NCI-H774 (cell line): ENCODE measurements around the gene ATP2C2.
"Not testable (repeated sequence)": the region's sequence is repeated elsewhere in the genome, so short reads cannot be mapped to it uniquely, and the experiment has no call there.

Experiments
- DNase-seq: peaks from one replicate; lab custom pipeline; 2025; lab: John Stamatoyannopoulos, UW

The ATP2C2 gene

DNA sequence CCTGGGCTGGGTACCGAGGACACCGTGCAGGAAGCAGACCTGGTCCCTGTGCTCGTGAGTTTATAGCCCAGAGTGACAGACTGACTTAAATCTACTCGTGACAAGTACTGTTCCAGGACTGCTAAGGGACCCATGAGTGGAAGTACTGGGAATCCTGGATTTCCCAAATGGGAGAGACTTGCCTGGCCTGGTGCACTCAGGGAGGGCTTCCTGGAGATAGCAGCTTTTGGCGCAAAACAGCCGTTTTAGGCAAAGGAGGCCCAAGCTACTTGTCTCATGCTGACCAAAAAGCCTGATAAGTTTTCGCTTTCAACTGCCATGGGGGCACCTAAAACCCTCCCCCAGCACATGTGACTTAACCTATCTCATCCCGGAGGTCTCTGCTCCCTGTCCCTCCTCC is 51.4 kb downstream of the ATP2C2 start:
- no peak for DNase-seq

DNA sequence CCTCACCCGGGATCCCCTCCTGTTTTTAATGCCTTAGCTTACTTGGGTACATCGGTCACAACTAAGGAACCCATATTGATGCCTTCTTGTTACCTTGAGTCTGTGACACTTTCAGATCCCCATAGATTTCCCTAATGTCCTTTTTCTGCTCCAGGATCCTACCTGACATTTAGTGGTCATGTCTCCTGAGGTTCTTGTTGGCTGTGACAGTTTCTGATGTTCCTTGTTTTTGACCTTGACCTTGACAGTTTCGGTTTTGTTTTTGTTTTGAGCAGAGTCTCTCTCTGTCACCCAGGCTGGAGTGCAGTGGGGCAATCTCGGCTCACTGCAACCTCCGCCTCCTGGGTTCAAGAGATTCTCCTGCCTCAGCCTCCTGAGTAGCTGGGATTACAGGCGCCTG is 52.2 kb downstream of the ATP2C2 start:
- DNase-seq, result not testable (repeated sequence)

DNA sequence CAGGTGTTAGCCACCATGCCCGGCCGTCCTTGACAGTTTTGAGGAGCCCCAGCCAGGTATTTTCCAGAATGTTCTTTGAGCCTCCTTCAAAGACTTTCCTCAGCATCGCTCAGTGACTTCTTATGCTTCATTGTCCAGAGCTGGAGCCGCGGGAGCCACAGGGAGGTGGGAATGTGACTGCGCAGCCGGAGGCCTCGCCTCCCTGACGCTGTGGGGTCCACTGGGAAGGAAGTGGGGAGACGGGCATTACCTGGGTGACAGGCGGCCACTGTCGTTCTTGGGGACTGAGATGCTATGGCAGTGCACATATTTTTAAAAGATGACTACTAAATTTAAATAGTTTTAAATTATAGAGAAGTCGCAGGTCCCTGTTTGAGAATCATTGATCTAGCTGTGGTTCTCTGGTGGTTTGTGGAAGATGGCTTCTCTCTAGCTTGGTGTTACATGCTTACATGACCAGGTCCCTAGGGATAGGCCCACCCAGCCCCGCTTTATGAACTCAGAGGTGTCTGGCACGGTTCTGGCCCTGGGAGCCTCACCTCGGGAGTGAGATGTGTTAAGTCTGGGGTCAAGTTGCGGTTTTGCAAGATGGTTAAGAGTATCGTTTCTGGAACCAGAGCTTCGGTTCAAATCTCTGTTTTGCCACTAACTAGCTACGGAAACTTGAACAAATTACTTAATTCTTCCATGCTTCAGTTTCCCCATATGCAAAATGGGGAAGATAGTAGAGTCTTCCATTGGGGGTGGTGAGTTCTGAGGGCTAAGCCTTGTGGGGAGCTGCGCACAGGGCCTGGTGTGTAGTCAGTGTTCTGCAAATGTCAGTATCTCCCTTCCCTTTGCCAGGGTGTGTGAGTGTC is 53.0 kb downstream of the ATP2C2 start:
- no peak for DNase-seq

DNA sequence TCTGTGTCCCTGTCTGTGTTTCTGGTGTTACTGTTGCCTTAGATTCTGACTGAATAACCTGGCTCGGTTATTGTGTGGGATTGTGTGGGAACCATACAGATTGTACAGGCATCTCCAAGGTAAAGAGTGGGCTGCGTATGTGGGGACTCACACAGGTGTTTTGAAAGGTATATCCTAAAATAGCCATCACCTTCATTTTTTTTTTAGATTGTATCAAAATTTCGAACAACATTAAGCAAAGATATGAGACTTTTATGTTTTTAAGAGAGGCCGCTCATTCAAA is 53.5 kb downstream of the ATP2C2 start:
- DNase-seq, result no peak

DNA sequence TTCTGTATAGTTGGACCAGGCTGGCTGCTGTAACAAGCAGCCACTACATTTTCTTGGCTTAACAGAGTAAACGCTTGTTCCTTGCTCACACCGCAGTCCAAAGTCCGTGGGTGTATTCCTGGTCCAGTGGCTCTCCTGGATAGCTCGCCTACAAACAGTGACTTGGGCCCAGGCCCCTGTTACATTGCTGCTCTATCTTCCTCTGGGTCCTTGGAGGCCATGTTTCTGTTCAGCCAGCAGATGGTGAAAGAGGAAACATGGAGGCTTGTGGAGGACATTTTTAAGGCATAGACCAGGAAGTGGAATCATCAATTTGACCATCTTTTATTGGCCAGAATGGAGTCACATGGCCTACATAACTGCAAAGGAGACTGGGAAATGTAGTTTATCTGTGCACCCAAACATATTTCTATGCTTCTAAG is 55.1 kb downstream of the ATP2C2 start:
- no peak for DNase-seq

DNA sequence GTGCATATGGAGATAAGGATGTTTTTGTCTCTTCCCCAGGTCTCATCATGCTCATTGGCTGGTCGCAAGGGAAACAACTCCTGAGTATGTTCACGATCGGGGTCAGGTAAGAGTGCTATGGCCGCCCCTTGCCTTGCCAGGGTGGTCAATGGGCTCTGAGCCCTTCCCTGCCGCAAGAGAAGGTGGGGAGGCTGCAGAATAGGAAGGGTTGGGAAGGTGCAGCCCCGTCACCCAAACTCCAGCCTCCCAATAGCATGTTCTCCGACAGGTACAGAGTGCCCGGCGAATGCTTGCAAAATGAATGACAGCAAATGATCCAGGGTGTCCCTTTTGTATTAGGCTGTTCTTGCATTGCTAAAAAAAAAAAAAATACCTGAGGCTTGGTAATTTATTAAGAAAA is 57.4 kb downstream of the ATP2C2 start:
- DNase-seq, result no peak

DNA sequence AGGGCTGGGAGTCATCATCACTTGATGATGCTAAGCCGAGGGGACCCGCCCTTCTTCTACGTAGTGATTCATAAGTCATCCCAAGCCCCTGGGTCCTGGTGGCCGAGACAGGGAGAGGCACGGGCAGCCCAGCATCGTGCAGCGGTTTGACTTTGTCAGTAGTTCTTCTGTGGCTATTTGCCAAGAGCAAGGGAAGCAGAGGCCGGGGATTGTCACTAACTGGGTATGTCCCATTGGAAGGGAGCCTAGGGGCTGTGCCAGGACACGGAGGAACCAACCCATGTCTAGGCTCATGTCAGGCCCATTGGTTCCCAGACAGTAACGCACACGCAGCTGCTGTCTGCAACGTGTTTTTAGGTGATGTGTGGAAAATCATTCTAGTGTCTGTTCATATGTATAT is 58.5 kb downstream of the ATP2C2 start:
- DNase-seq, result no peak

DNA sequence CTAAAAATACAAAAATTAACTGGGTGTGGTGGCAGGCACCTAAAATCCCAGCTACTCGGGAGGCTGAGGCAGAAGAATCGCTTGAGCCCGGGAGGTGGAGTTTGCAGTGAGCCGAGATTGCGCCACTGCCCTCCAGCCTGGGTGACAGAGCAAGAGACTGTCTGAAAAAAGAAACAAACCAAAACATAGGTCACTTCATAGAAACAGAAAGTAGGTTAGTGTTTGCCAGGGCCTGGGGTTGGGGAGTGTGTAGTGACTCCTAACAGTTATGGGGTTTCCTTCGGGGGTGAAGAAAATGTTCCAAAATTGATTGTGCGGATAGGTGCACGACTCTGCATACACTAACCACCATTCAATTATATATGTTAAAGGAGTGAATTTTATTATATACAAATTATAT is 59.2 kb downstream of the ATP2C2 start:
- DNase-seq, result no peak

DNA sequence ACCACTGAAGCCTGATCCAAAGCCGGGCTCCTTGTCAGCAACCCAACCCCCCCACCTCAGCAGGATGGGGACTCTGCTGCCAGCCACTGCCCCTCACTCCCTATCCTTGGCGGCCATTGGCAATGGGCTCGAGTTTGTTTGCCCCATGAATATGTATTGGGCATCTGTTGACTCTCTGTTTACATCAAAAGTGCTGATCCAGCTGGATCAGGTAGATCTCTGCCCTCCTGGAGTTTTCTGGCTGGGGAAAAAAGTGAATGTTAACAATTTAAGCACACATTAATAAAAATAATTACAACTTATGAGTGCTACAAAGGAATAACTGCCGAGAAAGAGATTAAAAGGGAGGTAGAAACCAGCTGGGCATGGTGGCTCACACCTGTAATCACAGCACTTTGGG is 62.5 kb downstream of the ATP2C2 start:
- DNase-seq, result no peak

DNA sequence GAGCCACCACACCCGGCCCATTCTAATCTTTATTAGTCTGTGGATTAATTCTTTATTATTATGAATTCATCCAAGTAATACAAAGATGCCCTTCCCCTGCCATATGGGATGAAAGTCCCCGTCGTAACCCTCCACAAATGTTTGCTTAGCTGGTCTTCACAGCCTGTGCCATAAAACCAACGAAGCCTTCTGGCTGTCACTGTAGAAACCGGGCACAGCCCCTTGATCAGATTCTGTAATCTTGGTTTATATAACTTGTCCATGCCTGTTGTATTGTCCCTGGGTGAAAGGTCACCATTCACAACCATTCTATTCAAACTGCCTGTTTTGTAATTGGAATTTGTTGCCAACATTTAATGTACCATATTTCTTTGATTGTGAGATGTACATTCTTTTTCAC is 66.5 kb downstream of the ATP2C2 start:
- no peak for DNase-seq

DNA sequence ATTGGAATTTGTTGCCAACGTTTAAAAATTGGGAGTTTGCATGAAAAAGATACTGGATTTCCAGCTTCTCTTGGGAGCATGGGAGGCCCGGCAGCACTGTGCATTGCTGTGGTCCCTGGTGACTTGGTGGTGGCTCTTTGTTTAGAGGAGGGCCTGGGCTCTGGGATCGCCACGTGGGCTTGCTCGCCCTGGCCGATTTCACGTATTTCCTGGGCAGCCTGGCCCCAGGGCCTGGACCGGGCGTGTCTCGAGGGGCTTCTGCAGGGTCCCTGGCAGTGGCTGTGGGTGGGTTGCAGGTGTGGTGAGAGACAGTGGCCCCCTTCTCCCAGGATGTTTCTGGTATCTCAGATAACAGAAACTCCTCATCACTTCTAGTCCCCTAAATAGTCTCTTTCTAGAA is 67.9 kb downstream of the ATP2C2 start:
- no peak for DNase-seq

DNA sequence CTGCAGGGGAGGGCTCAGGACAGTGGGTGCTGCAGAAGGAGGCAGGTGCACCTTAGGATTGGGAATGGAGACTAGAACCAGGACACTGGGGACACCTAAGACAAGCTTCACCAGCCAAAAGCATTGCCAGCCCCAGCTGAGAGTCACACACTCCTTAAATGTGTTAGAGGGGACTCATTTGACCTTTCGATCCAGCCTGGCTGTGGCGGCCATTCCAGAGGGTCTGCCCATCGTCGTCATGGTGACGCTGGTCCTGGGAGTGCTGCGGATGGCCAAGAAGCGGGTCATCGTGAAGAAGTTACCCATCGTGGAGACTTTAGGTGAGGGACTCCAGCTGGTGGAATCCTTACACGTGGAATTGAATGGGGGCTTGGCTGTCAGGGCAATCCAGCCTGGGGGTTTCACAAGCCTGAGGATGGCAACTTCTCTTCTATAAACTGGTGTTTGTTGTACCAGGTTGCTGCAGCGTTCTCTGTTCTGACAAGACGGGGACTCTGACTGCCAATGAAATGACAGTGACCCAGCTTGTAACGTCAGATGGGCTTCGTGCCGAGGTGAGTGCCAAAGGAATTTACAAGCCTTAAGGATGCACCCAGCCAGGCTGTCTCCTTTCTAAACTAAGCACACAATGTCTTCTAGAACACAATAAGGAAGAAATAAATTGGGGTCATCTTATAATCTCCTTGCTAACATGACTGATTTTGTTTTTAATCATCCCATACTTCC is 70.8 kb downstream of the ATP2C2 start:
- no peak for DNase-seq

DNA sequence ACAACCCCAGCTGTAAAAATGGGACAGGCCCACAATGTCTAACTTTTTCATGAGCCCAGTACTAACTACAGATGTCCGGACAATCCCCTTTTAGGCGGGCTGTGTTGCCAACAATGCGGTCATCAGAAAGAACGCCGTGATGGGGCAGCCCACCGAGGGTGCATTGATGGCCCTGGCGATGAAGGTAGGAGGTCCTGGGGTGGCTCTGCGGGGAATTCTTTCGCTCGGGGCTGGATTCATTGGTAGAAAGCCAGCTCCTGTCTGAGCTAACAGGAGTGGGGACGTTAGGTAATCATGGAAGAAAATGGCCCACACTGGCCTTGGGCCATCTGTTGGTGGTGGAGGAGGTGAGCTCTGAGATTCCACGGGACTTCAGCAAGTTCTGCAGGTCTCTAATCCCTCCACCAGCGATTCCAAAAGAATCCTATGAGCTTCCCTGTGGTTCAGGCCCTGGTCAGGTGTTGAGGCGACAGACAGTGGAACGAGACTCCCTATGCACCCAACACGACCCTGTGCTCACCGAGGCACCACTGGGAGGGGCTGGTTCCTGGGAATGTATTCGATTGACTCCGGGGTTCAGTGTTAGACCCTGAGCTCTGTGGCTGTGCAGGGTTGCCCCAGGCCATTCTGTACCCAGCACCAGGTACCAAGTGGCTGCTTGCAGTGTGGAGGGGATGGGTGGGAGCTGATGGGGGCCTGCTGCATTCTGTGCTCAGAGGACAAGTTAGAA is 74.2 kb downstream of the ATP2C2 start:
- DNase-seq, result no peak

DNA sequence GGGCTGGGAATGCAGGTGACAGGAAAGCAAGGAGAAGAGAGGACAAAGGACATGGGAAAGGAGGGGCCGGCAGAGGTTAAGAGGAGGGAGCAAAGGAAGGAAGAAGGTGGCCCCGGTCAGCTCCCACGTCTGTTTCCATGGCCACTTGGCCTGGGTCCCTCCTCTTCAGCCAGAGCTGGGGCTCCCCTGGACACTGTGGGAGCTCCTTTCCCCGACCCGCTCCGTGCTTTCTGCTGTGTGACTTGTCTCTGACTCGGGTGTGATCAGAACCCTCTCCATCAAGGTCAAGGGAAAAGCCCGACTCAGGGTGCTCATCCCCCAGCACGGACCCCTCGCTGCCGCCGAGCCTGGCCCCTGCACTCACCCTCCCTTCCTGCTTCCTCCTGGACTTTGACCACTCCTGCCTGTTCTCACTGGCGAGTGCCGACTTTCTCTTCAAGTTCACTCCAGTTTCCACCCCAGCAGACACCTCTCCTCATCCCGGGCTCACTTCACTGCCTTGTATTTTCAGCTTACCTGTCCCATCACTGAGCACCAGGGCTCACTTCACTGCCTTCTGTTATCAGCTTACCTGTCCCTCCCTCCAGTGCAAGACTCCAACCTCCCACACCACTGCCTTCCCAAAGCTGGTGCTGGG is 74.9 kb downstream of the ATP2C2 start:
- DNase-seq, result no peak

DNA sequence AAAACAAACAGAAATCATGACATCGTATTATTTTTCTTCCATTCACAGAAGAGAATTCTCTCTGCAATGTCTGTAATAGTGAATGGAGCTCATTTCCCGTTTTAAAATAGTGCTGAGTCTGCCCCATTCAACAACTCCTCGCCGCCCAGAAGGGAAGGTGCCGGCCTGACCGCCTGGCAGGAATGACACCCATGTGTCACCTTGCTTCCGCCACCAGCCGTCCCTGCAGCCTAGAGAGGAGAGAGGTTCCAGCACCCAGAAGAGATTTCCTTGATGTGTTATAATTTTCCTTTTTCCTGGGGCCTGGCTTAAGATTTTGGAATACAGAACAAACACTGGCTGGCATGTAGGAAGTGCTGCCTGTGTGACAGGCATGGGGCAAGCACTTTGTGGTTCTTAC is 76.1 kb downstream of the ATP2C2 start:
- no peak for DNase-seq

DNA sequence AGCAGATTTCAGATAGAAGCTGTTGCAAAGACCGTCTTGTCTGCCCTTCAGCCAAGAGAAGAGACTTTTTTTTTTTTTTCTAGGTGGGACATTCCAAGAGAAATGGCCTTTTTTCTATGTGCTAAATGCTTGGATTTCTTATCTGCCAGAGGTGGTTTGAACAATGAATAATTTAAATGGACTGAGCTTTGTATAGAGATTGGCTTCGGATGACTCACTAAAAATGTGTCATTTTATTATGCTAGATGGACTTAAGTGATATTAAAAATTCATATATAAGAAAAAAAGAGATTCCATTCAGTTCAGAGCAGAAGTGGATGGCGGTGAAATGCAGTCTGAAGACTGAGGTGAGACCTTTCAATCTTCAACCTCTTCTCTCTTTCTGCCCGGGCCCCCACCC is 77.7 kb downstream of the ATP2C2 start:
- DNase-seq, result no peak

DNA sequence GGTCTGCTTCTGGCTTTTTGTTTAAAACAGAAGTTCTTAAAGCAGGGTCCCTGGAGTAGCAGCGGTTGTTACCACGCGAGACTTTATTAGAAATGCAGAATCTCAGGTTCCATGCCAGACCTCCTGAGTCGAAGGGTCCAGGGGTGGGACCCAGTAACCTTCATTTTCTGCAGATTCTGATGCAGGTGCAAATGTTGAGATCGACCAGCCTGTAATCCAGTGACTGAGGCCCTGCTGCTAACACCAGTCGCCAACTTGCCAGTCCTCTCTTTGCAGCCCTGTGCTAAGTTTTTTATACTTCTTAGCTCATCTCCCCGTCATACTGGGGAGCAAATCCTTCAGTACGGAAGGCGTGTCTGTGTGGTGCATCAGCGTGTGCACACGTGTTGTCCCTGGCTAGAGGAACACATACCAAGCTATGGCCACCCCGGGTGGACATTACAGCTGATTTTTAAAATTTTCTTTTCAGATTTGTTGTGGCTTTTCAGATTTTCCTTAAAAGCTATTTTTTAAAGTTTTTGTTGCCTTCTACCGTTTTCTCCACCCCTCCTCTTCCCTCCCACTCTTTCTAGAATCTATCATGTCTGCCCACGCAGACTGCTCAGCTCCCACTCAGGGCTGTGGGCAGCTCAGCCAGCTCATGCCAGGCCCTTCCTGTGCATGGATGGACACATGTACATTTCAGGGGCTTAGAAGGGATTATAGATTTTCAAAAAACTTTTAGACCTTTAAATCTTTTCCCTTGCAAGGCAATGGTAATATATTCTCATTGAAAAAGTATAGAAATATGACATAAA is 78.5 kb downstream of the ATP2C2 start:
- DNase-seq, result no peak

DNA sequence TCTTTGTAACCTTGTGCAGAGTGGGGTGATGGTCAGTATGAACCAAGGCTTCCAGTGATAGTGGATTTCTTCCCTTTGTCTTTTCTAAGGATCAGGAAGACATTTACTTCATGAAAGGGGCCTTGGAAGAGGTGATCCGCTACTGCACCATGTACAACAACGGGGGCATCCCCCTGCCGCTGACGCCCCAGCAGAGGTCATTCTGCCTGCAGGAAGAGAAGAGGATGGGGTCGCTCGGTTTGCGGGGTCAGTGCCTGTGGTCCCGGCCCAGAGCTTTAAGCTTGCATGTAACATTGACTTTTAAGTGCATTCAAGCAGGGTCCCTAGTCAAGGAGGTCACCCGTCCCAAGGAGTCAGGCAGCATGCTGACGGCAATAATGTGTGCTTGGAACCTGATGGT is 80.1 kb downstream of the ATP2C2 start:
- DNase-seq, result no peak

DNA sequence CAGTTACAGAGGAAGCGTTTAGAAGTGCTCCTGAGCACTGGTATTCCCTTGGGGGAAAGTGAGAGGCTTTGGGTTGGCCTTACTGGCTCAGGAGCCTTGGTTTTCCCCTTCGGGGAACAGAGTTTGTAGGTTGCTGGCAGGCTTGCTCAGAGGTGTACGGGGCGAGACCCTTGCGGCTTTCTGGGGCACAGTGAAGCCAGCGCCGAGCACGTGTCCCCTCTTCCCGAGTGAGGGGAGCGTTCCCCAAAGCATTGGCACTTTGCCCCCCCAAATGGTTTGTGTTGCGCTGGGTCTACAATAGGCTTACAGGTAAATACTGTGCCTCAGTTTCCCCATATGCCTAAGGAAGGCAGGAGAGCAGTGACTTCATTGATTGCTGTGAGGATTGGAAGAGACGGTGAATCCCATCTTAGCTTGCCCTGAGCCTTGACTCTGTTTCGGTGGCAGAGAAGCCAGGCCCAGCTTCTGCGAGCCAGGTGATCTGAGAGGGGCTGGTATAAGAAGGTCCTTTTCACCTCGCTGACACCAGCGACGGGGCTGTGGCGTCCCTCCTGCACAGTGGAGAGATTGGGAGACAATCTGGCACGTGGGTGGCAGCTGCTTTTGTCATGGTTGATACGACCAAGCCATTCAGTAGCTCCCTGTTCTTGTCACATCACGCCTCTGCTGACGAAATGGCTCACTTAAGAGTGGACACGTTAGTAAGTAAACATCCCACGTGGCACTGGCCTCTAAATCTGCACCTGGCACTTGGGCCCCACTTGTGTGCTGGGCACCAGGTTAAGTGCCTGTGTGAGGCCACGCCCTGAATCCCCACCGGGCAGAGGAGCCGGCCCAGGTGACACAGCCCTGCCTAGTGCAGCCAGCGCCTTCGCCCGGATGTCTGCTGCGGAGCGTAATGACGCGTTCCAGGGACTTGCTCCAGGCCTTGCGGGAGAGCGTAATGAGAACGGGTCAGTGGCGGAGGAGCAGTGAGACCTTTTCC is 81.1 kb downstream of the ATP2C2 start:
- peak; percentile 83 for DNase-seq

DNA sequence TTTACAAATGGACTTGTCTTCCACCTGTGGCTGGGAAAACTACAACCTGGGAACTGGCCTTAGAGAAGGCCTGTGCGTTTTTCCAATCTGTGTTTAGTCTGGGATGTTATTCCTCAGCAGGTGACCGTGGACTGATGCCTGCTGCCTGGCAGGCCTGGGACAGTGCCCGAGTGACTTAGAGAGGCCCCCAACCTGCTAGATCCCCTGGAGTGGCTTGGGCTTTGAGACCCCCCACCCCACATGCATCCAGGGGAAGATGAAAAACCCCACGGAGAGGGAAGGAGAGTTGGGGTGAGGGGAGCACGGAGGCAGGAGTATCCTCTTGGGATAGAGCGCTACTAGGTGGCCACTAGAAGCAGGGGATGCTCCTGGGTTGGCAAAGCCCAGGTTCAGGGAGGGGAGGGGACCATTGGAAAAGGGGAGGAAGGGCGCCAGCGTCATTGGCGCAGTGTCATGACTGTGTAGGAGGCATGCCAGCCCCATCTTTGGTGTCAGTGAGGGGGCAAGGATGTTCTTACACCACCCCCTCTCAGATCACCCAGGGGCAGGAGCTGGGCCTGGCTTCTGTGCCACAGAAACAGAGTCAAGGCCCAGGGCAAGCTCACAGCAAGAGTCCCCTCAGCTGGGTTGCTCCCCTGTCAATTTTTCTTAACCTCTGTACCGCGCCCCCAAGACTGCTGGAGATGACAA is 82.0 kb downstream of the ATP2C2 start:
- no peak for DNase-seq
